ENCODE results near the gene THSD4.

THSD4 gene

GRCh38 chr15:71273731-71274447 lies 158.6 kb downstream of the THSD4 start:
- DNase-seq = no peak

- DNase-seq = no peak
Measured at GRCh38 chr15:71274448-71274798, 159.2 kb downstream of the THSD4 start.

- no peak for DNase-seq
Measured at GRCh38 chr15:71275098-71275497, 159.8 kb downstream of the THSD4 start.

- no peak for DNase-seq
Measured at GRCh38 chr15:71275566-71276335, 160.5 kb downstream of the THSD4 start.

GRCh38 chr15:71276336-71276665 lies 161.0 kb downstream of the THSD4 start:
- no peak for DNase-seq

- DNase-seq = no peak
Measured at GRCh38 chr15:71278989-71279756, 163.9 kb downstream of the THSD4 start.

GRCh38 chr15:71279757-71280141 lies 164.5 kb downstream of the THSD4 start:
- no peak for DNase-seq

- DNase-seq = no peak
Measured at GRCh38 chr15:71280206-71280605, 164.9 kb downstream of the THSD4 start.

- no peak for DNase-seq
Measured at GRCh38 chr15:71281256-71281655, 166.0 kb downstream of the THSD4 start.

- no peak for DNase-seq
Measured at GRCh38 chr15:71282076-71282475, 166.8 kb downstream of the THSD4 start.

GRCh38 chr15:71288348-71288955 lies 173.2 kb downstream of the THSD4 start:
- DNase-seq = no peak

GRCh38 chr15:71290002-71290401 lies 174.7 kb downstream of the THSD4 start:
- no peak for DNase-seq

GRCh38 chr15:71290881-71291635 lies 175.8 kb downstream of the THSD4 start:
- no peak for DNase-seq

- no peak for DNase-seq
Measured at GRCh38 chr15:71291723-71292122, 176.5 kb downstream of the THSD4 start.

GRCh38 chr15:71293723-71294122 lies 178.5 kb downstream of the THSD4 start:
- DNase-seq = no peak

GRCh38 chr15:71294251-71294910 lies 179.1 kb downstream of the THSD4 start:
- no peak for DNase-seq

GRCh38 chr15:71294911-71295602 lies 179.8 kb downstream of the THSD4 start:
- DNase-seq = no peak

- no peak for DNase-seq
Measured at GRCh38 chr15:71295603-71296314, 180.5 kb downstream of the THSD4 start.

- no peak for DNase-seq
Measured at GRCh38 chr15:71296315-71296679, 181.0 kb downstream of the THSD4 start.

- no peak for DNase-seq
Measured at GRCh38 chr15:71301958-71302621, 186.8 kb downstream of the THSD4 start.

Data from RPMI8226 (cell line).